ENCODE data around the gene ABCD1.

GRCh38 chrX:153719701-153720100, 5.0 kb upstream of the ABCD1 start:
- TF ChIP-seq CTCF (conservative IDR thresholded peaks at IDR 0.05; ENCODE audit: low read depth, low read length) = no peak
- TF ChIP-seq EZH2 (IDR thresholded peaks at IDR 0.05; ENCODE audit: low read length, unreplicated experiment) = no peak
- no peak for TF ChIP-seq EZH2phosphoT487 (IDR thresholded peaks at IDR 0.05; ENCODE audit: borderline replicate concordance, low read length)
